NCI-H1436 (cell line): ENCODE measurements around the gene ANKRD45.
"Not testable (repeated sequence)": the region's sequence is repeated elsewhere in the genome, so short reads cannot be mapped to it uniquely, and the experiment has no call there.

Experiments
- DNase-seq: peaks from one replicate; lab custom pipeline; 2025; lab: John Stamatoyannopoulos, UW

Gene ANKRD45

GRCh38 chr1:173669491-173669941 is at the start of gene ANKRD45:
TSS of gene ANKRD45 (minus strand) at chr1:173669851. CDS start at chr1:173659418, 10,433 bp downstream.
- peak; percentile 7 for DNase-seq

GRCh38 chr1:173717238-173717637 is 47.6 kb upstream of the ANKRD45 start:
- no peak for DNase-seq

- no peak for DNase-seq
These were observed 45.8 kb upstream of the ANKRD45 start for GRCh38 chr1:173715538-173715844.

- DNase-seq = peak; percentile 83
These were observed 45.3 kb upstream of the ANKRD45 start, which contains the start of gene KLHL20 for GRCh38 chr1:173714759-173715537. TSS of gene KLHL20 (plus strand) at chr1:173714981. CDS start at chr1:173716044, 1,063 bp downstream.

GRCh38 chr1:173714441-173714758 is 44.7 kb upstream of the ANKRD45 start:
- no peak for DNase-seq

GRCh38 chr1:173708787-173709186 is 39.1 kb upstream of the ANKRD45 start:
- no peak for DNase-seq

- DNase-seq = no peak
These were observed 35.5 kb upstream of the ANKRD45 start for GRCh38 chr1:173705117-173705516.

- no peak for DNase-seq
These were observed 33.1 kb upstream of the ANKRD45 start for GRCh38 chr1:173702736-173703135.

- not testable (repeated sequence) for DNase-seq
These were observed 31.6 kb upstream of the ANKRD45 start for GRCh38 chr1:173701299-173701698.

- DNase-seq = no peak
These were observed 23.6 kb upstream of the ANKRD45 start for GRCh38 chr1:173693238-173693637.

- no peak for DNase-seq
These were observed 18.6 kb upstream of the ANKRD45 start for GRCh38 chr1:173688300-173688699.

- not testable (repeated sequence) for DNase-seq
These were observed 15.5 kb upstream of the ANKRD45 start for GRCh38 chr1:173685121-173685520.

GRCh38 chr1:173683838-173684237 is 14.2 kb upstream of the ANKRD45 start:
- not testable (repeated sequence) for DNase-seq

GRCh38 chr1:173682184-173682583 is 12.5 kb upstream of the ANKRD45 start:
- DNase-seq = no peak

GRCh38 chr1:173680152-173680551 is 10.5 kb upstream of the ANKRD45 start:
- DNase-seq = not testable (repeated sequence)

GRCh38 chr1:173674496-173674895 is 4.8 kb upstream of the ANKRD45 start:
- not testable (repeated sequence) for DNase-seq

- DNase-seq = no peak
These were observed 3.0 kb downstream of the ANKRD45 start for GRCh38 chr1:173666646-173667045.

GRCh38 chr1:173663159-173663558 is 6.5 kb downstream of the ANKRD45 start:
- no peak for DNase-seq

GRCh38 chr1:173661763-173662162 is 7.9 kb downstream of the ANKRD45 start:
- no peak for DNase-seq

GRCh38 chr1:173661271-173661670 is 8.4 kb downstream of the ANKRD45 start:
- no peak for DNase-seq

- no peak for DNase-seq
These were observed 9.3 kb downstream of the ANKRD45 start for GRCh38 chr1:173660306-173660705.

- no peak for DNase-seq
These were observed 20.6 kb downstream of the ANKRD45 start for GRCh38 chr1:173648880-173649605.

GRCh38 chr1:173646656-173647055 is 23.0 kb downstream of the ANKRD45 start:
- no peak for DNase-seq
